ENCODE measurements around the gene VAT1L.

The VAT1L gene

DNA sequence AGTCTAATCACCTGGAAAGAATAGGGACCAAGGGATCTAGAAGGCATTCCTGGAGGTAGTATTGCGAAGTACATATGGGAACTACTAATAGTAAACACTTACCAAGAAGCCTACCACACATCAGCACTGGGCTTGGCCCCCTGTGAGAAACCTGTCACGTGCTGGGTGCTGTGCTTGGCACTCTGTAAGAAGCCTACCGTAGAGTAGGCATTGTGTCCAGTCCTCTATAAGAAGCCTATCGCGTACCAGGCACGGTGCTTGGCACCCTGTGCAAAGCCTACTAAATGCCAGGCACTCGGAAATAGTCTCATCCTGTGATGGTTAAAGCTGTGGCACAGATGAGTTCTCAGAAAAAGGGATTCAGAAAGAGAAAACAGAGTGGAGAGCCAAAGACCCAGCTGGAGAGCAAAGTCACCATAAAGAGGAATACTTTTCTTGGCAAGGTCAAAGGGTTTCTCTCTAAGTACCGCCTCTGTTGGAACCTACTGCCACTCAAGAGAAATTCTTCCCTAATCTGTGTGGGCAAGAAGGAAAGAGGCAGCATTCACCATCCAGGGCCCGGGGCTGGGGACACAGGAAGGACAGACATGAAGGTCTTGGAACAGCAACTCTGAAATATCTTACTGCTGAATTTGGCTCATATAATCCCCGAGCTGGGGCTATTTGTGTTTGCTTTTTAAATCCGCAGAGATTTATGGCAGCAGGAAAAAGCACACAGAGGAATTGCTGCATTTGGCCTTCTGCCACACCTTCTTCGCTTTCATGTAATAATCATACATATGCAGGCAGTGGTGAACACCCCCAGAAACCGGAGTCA, 81.8 kb downstream of the VAT1L start:
- DNase-seq (ENCODE audit: low spot score), result no peak

DNA sequence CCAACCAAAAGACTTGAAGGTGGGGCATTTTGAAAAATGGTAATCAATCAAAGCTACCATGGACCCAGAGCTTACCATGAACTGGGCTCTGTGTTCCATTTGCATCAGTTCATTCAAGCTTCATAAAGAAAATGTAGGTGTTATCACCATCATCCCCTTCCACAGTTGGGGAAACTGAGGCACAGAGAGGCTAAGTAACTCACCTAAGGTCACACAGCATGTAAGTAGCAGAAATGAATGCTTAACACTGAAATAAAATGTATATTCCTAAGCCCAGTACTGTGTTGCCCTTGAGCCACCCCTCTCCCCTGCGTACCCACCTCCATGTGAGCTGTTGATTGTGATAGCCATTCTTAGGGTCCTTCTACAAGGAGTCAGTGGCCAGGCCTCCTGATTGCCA, 83.6 kb downstream of the VAT1L start:
- no peak for DNase-seq (ENCODE audit: low spot score)

DNA sequence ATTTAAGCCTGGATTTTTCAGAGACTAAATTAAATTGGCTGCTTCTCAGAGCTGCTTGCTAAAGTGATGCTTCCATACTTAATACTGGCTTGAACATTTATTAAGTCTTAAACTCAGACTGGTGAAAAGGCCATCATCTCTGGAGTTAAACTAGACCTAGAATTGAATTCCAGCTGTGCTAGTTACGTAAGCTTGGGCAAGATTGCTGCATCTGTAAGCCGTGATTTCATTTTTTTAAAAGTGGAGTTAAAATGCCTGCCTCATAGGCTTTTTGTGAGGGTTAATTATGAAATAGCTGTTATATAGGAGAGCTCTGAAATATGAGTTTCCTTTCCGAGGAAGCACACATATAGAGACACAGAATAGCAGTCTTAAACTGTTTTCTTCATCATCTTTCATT, 84.7 kb downstream of the VAT1L start:
- no peak for DNase-seq (ENCODE audit: low spot score)

DNA sequence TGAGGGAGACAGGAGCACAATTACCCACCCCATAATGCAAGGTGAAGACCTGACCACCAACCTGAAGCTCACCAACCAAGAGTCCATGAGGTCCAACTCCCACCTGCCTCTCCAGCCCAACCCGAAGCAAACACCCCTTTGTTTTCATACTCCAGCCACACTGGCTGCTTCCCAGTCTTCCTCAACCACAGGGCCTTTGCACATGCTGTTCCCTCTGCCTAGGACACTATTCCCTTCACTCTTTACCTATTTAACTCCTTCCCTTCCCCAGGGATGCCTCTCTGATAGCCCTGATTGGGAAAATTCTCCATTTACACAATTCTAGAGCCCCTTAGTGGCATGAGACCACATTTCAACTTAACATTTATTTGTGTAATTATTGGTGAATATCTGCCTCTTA, 86.0 kb downstream of the VAT1L start:
- DNase-seq (ENCODE audit: low spot score), result no peak

DNA sequence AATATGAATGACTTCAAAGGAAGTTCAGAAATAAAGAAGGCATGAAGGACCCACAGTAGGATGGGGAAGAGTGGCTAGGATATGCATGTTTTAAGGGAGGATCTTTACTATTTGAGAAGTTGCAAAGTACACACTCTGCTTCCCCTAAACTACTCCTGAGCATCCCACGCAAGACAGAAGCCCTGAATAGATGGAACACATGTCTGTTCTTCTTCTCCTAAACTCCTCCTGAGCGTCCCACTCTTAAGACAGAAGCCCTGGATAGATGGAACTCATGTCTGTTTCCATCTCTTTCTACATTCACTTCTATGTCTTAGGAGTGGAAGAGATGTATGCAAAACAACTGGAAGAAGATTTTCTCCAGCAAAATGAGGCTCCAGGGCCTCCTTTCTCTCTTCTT, 88.4 kb downstream of the VAT1L start:
- DNase-seq (ENCODE audit: low spot score), result no peak

DNA sequence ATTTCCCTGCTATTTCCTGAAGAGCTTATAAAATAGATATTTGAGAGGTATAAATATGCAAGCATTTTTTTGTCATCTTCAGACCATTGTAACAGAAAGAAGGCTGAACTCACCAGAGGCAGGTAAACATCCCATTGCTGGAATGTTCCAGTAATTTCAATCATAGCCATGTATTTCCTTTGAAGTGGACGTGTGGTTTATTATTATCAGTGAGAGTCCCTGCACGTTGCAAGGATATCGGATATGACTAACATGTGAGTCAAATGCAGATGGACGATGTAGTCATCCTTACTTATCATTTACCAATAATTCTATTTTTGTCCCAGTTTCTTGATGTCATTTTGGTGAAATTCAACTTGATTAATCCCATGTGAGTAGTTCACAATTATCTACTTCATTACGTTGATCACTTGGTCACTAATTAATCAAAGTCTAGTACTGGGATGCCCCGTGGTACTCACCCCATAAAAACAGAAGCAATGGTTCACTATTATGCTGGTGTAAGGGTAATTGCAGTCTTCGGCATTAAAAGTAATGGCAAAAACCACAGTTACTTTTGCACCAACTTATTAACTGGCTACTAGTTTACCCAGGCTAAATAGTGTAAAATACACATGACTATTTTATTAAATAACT, 89.5 kb downstream of the VAT1L start:
- no peak for DNase-seq (ENCODE audit: low spot score)

DNA sequence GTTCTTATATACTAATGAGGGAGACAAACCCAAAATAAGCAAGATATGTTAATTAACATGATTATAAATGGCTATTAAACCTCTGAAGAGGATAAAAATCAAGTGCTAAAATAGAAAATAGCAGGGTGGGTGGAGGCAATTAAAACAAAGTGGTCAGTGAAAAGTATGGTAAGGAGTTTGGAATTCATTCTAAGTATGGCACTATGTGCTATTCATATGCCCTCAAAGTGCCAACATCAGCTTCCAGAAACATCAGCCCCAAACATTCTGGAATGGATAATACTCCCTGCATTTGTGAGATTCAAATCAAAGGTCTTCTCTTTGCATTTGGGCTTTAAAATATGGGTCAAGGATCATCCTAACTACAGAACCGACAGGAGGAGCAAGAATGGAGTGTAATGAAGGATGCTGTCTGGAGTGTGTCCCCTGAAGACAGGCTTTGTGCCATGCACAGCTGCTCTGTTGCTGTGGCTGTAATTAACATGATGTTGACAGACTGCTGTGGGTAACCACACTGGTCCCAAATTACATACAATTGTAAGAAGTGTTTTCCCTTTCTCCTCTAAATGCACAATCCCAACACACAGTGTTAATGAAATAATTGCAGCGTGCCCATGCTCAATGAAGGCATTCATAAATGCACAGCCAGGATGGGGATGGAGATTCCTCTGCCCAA, 93.1 kb downstream of the VAT1L start:
- DNase-seq (ENCODE audit: low spot score), result no peak

DNA sequence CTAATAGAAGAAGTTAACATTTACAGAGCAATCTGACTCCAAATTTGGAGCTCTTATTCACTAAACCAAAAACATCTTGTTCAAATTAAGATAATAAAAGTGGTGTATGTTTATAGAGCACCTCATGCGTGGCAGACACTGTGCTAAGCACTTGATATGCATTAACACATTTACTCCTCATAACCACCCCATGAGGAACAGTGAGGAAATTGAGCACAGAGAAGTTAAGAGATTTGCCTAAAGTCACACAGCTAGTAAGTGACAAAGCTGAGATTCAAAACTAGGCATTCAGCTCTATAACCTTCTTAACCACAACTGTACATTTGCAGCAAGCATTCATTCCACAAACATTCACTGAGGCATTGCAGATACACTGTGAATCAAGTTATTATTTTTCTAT, 94.0 kb downstream of the VAT1L start:
- DNase-seq (ENCODE audit: low spot score), result no peak

DNA sequence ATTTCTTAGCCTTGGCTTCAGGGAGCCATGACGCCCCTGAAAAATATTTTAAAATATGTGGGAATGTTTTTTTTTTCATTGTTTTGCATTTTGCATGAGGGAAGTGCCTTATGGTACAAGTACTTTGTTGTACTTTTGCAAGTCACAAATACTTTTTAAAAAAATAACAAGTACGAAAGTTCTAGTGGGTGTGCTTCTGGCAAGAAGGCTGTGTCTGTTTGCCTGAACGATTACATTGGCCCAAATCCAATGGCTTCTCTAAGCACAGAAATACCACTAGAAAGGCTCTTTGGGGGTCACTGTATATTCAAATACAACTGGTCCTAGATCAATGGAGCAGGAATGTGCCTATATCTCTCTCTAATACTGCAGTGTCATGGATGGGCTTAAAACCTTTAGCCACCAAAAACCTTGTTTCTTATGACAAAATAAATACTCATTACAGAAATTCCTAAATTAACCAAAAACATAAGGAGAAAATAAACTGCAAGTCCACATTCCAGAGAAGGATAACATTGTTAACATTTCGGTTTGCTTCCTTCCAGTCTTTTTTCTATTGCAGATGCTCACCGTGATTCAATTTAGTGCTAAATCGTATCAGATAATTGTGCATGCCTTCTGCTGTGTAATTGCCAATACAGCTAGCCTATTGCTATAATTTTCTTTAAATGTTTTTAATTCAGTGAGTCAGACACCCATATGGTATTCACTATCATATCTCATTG, 97.4 kb downstream of the VAT1L start:
- DNase-seq (ENCODE audit: low spot score), result no peak

DNA sequence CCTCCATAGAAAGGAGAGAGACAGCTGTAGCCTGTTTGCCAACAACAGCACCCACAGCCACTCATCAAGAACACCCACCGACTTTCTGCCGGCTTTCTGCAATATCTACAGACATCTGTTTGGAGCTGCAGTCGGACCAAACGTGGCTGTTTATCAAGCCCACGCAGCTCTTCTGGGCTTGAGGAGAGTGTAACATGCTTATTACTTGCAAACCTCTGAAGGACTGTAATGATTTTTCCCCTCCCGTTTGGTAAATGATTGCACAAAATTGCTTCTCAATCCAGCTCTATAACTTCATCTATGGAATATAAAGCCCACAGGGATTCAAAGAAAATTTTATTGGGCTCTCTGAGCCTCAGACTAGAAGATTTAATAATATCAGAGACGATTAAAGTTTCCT, 100.5 kb downstream of the VAT1L start:
- no peak for DNase-seq (ENCODE audit: low spot score)

DNA sequence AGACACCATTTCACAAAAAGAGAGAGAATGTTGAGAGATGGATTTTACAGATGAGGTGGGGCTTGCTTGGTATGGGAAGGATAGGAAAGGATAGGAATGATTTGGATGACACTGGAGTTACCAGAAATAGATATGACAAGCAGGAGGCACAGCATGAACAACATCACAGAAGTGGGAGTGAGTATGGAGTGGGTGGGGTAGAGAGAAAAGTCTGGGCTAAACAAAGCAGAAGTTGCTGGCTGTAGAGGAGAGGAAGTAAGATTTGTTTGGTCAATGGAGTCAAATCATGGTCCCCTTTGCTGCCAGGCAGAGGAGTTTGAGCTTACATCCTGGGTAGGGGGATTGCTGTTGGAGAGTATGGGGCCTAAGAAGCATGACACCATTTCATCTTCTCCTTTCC, 101.7 kb downstream of the VAT1L start:
- DNase-seq (ENCODE audit: low spot score), result no peak

DNA sequence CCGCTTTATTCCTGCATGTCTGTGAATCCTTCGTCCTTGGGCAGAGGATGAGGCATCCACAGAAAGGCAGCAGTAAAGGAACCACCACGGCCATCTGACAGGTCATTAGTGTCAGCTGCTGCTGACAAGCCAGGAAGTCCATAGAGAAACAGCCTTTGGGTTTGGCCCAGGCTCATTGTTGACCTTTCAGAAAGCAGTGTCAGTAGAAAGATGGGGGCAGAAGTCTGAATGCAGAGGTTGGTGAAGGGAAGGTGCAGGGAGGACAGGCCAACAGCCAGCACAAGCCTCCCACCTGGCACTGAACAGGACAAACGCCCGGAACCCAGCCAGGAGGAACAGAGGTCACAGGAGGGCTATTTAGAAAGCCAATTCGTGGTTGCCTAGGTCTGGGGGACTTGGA, 105.8 kb downstream of the VAT1L start:
- DNase-seq (ENCODE audit: low spot score), result no peak

DNA sequence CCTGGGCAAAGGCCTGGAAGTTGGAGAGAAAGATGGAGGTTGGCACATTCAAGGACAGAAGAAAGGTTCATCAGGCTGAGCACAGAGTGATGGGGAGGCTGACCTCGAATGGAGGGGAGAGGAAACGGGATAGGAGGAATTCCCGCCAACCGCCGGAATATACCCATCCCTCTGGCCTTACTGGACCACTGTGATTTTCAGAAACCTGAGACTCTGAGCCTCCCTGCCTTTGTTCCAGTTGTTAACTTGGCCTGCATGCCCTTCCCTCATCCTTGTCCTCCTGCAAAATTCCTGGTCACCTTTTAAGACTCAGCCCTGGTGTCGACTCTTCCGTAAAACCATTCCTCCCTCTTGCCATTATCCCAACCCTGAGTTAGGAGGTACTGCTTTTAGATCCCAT, 107.6 kb downstream of the VAT1L start:
- no peak for DNase-seq (ENCODE audit: low spot score)

DNA sequence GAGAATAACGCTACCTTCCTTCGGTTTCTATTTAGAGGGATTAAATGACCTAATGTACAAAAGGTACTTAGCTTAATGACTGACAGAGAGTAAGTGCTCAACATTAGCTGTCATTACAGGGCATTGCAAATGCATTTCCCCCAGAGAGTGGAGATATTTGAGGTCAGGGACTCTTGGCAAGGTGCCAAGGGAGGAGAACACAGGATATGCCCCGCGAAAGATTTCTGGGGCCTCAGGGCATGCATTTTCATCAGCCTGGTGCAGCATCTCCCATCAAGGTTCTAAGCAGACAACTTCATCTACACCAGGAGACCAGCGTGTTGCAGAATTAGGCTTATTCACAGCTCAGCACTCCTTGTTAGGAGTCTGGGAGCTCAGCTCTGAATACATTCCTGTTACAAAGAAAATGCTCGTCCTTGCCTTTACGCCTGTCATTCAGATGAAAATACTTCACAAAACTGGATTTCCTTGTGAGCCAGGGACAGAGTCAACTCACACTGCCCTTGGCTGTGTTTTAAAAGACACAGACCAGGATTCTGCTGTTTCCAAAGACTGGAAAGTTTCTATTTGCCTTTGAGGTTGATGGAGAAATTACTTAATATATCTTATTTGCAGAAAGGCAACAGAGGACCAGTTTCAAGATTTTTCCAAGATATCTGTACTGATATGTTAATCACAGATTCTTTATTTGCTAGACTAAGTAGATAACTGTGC, 108.2 kb downstream of the VAT1L start:
- DNase-seq (ENCODE audit: low spot score), result no peak

DNA sequence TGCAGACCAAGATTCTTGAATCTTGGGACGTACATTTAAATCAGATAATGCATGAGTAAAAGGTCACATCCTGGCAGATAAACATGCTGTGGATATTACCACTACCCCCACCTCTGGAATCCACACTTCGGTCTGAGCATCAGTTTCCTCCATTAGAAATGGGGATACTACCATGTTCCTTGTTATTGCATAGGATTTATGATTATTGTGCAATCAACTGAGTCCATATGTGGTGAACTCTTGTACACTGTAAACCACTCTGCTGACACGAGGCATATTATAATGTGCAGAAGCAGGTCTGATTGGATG, 108.7 kb downstream of the VAT1L start:
- DNase-seq (ENCODE audit: low spot score), result no peak

DNA sequence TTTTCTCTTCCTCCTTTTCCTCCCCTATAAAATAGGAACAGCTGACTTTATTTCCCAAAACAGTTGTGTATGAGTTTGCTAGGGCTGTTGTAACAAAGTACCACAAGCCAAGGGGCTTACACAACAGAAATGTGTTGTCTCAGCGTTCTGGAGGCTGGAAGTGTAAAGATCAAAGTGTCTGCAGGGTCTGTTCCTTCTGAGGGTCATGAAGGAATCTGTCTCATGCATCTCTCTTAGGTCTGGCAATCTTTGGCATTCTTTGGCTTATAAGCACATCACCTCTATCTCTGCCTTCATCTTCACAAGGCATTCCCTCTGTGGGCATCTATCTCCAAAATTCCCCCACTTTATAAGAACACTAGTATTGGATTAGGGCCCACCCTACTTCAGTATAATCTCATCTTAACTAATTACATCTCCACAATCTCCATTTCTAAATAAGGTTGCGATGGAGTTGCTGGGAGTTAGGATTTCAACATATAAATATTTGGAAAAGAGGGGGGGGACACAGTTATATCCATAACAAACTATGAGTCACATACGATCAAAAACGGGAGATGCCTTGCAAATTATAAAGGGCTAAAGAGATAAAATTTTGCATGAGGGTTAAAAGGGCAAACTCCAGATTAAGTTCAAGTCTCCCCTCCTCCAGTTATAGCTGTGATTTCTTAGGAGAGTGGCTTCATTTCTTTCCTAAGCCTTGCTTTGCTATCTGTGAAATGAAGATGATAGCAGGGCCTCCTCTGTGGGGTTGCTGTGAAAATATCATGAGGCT, 109.7 kb downstream of the VAT1L start:
- DNase-seq (ENCODE audit: low spot score), result no peak

DNA sequence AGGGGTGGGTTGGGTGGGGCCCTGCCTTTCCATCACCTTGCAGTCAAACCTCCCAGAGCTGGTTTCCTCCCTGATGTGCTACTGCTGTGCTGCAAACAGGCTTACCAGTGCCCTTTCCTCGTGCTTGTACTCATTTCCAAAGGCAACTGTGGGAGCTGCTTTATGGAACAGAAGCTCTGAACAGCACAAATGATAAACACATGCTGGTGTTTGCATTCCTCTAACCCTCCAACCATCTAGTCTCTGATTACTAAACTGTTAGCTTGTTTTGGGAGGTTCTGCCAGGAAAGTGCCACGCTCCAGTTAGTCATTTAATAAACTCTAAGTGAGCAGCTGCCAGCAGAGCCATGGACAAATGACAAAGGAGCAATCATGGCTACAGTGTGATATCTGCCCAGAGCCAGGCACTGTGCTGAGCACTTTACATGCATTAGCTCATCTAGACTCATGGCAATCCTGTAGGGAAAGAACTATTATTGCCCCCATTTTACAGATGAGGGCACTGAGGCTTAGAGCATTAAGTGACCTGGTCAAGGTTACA, 110.4 kb downstream of the VAT1L start:
- no peak for DNase-seq (ENCODE audit: low spot score)

DNA sequence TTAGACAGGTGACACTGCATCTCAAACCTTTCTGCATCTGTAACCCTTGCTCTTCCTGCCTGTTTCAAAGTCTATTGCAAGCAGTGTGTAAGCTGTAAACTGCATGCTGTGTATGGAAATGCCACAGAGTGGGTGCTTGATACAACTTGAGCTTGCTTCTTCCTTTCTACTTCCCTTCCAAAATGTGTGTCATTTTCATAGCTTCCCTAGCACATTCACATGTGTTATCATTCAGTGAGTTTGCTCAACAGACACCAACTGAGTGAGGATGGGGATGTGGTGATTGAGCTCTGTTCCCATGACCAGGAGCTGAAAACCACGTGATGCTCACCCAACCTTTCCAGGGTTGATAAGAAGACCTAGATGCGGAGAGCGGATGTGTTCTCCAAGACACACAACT, 111.1 kb downstream of the VAT1L start:
- no peak for DNase-seq (ENCODE audit: low spot score)

DNA sequence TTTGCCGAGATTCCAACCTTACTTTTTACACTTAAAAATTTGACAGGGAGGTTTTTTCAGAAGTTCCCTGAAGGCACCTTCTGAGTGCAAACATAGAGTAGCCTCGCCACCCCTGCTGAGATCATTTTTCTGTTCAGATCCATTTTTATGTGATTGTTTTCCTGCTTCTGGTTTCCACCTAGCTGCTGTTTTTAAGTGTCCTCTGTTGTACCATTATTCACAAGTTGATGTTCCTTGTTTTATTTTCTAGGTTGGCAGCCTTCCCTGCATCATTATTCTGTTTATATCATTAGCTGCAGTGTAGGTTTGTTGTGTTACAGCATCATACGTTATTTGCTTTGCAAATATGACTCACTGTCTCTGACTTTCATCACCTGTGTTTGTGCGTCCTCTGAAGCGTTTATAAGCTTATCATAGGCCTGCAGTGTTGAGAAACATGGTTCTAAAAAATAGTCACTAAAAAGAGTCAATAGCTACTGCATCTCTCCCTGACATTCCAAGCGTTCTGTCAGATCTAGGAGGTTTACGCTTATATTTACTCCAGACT, 117.1 kb downstream of the VAT1L start:
- no peak for DNase-seq (ENCODE audit: low spot score)

DNA sequence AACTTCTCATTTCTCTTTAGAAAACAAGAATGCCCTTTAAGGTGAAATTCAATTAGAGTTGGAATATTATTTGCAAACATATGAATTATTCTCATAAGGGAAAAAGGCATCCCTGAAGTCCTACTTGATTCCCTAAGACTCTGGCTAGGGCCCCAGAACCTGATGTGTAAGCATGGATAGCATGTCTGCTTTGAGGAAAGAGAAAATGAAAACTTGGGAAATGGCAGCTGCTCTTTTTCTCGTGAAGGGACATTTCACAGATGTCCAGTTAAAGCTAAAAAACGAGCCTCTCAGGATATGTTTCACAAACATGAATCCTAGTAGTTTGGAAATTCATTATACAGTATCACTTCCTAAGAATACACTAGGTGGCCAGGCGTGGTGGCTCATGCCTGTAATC, 121.7 kb downstream of the VAT1L start:
- DNase-seq (ENCODE audit: low spot score), result no peak

DNA sequence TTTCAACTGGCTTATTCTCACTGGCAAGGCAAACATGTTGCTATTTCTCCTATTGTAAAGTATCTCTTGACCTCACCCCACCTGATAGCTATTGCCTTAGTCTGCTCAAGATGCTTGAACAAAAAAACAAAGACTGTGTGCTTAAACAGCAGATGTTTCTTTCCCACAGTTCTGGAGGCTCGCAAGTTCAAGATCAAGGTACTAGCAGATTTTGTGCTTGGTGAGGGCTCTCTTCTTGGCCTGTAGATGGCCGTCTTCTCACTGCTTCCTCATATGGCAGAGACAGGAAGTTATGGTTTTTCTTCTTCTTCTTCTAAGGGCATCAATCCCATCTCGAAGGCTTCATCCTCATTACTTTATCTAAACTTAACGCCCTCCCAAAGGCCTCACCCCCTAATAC, 124.3 kb downstream of the VAT1L start:
- DNase-seq (ENCODE audit: low spot score), result no peak

Measured in CD4-positive, alpha-beta T cell treated with Interleukin-2 at 100 ng/mL for 4 hours (primary cell).